Bronchial epithelial cell (primary cell): Measurements from ENCODE around the gene KBTBD4. TPM values are rescaled to one million over a fixed set of nuclear protein-coding genes. Genes with fewer than 3 reads are reported as not detected.

Experiments
- DNase-seq: peaks from one replicate; pipeline ENCODE4 v3.0.0-alpha.2; 2010; ENCODE audit warnings: low read depth
- FAIRE-seq: peaks from 2 replicates; lab custom pipeline; 2011; peaks lifted over from hg19 to GRCh38; lab: Jason Lieb, UNC
- H3K27me3 ChIP-seq: 2 replicates; pipeline ENCODE4 v1.5.1; 2011; ENCODE audit warnings: low read length; ENCODE audit not compliant: control insufficient read depth, insufficient read depth
- H3K36me3 ChIP-seq: 2 replicates; pipeline ENCODE4 v1.5.1; 2011; ENCODE audit warnings: low read length; ENCODE audit not compliant: control insufficient read depth, insufficient read depth
- H3K4me3 ChIP-seq: 2 replicates; pipeline ENCODE4 v1.5.1; 2011; ENCODE audit warnings: mild to moderate bottlenecking, low read depth, low read length, control low read depth
- total RNA-seq: library from RNA; depleted of rRNA; stranded (reverse); fragments of >200 nt; gene quantifications from 2 replicates; pipeline ENCODE4 v1.2.1, GENCODE V29; 2014
- TF ChIP-seq, protein P1 (sequence below): IDR thresholded peaks from 2 replicates; pipeline ENCODE4 v1.5.1; 2011; ENCODE audit warnings: mild to moderate bottlenecking, moderate library complexity, low read length, control low read depth, inconsistent platforms; ENCODE audit not compliant: insufficient read depth, severe bottlenecking

KBTBD4 gene
- total RNA-seq, 1 donor from 2014 or later: 14.7 TPM

- peaks cover 1% of the 10 kb centered on the region for H3K36me3 ChIP-seq
- TF ChIP-seq, protein P1, sequence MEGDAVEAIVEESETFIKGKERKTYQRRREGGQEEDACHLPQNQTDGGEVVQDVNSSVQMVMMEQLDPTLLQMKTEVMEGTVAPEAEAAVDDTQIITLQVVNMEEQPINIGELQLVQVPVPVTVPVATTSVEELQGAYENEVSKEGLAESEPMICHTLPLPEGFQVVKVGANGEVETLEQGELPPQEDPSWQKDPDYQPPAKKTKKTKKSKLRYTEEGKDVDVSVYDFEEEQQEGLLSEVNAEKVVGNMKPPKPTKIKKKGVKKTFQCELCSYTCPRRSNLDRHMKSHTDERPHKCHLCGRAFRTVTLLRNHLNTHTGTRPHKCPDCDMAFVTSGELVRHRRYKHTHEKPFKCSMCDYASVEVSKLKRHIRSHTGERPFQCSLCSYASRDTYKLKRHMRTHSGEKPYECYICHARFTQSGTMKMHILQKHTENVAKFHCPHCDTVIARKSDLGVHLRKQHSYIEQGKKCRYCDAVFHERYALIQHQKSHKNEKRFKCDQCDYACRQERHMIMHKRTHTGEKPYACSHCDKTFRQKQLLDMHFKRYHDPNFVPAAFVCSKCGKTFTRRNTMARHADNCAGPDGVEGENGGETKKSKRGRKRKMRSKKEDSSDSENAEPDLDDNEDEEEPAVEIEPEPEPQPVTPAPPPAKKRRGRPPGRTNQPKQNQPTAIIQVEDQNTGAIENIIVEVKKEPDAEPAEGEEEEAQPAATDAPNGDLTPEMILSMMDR: no peak
- no peaks in the 10 kb centered on the region for H3K27me3 ChIP-seq
- FAIRE-seq: no peak
- DNase-seq: no peak
- H3K4me3 ChIP-seq: no peak overlapping the region
Observed at GRCh38 chr11:47538741-47539565, 39.8 kb downstream of the KBTBD4 start.

GRCh38 chr11:47536915-47537314 is 41.9 kb downstream of the KBTBD4 start:
- FAIRE-seq (no peak), DNase-seq (no peak)
- TF ChIP-seq, protein P1: no peak
- Histone ChIP-seq H3K4me3 (no peak overlapping the region), H3K27me3 (no peaks in the 10 kb centered on the region), H3K36me3 (no peaks in the 10 kb centered on the region)

DNA sequence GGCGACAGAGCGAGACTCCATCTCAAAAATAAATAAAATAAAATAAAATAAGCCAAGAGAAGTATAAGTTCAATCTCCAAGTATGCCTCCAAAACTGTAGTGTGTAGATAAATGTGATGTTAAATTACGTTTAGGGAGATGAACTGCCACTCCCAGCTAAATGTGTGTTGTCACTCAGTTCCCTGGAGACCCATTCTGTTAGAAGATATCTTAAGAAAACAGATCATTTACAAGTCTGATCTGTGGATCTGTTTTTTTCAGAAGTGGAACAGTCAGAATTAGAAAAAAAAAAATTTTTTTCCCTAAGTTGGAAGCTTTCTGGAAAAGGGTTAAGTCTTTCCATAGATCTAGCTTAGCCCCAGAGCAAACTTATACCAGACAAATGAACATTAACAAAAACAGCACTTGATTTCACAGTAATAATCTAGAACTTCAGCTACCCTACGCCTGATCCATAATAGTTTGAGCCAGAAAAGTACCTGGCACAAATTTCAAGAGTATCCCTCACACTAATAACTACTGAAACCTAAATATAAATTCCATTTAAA is 44.0 kb downstream of the KBTBD4 start:
- Histone ChIP-seq H3K27me3 (no peaks in the 10 kb centered on the region), H3K4me3 (no peak overlapping the region), H3K36me3 (peaks cover 1% of the 10 kb centered on the region)
- no peak for FAIRE-seq
- TF ChIP-seq, protein P1: no peak
- DNase-seq: no peak

DNA sequence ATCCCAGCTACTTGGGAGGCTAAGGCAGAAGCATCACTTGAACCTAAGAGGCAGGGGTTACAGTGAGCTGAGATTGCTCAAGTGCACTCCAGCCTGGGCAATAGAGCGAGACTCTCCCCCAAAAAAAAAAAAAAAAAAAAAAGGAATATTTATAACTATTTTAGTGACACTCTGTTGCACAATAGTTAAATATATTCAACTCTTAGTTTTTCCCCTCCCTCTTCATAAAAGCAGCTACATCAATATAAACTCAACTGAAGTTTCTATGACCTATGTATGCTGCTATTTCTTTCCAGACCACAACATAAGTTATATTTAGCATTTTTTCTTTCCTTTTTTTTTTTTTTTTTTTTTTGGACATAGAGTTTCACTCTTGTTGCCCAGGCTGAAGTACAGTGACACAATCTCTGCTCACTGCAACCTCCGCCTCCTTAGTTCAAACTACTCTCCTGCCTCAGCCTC is 45.0 kb downstream of the KBTBD4 start:
- TF ChIP-seq, protein P1: no peak
- peaks cover 1% of the 10 kb centered on the region for H3K36me3 ChIP-seq
- H3K4me3 ChIP-seq: no peak overlapping the region
- FAIRE-seq: no peak
- no peaks in the 10 kb centered on the region for H3K27me3 ChIP-seq
- no peak for DNase-seq

- DNase-seq: no peak
- Histone ChIP-seq H3K4me3 (no peak overlapping the region), H3K27me3 (no peaks in the 10 kb centered on the region), H3K36me3 (peaks cover 1% of the 10 kb centered on the region)
- FAIRE-seq: no peak
- TF ChIP-seq, protein P1: no peak
Observed at GRCh38 chr11:47532597-47533213, 46.1 kb downstream of the KBTBD4 start.
